Measurements from ENCODE around the gene MAL.

MAL gene

DNA sequence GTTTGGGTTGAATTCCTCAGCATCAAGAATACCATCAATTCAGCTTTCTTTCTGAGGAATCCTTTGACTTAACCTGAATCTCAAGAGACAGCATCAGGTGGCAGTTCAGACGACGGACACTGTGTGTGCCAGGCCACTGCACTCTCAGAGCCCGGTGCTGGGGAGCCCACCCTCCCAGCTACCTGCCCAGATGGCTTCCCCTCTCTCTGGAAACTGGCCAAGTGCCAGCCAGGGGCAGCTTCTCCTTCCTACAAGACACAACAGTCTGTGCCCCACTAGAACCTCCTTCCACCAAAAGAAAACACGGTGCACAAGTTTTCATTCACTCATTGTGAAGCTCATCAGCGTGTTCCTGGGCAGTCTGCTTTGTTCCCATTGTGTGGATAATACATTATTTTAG is 28.5 kb downstream of the MAL start:
- Histone ChIP-seq H3K27ac (ENCODE audit: insufficient read depth, low read depth, low read length, poor library complexity, severe bottlenecking) (no peak overlapping the region), H3K27me3 (ENCODE audit: control insufficient read depth, insufficient read depth, low read length, poor library complexity, severe bottlenecking) (no peaks in the 10 kb centered on the region), H3K4me3 (ENCODE audit: insufficient read depth, low read depth, low read length) (no peak overlapping the region), H3K36me3 (ENCODE audit: control insufficient read depth, insufficient read depth, low read length) (no peaks in the 10 kb centered on the region), H3K9me3 (ENCODE audit: control insufficient read depth, low read length) (no peaks in the 10 kb centered on the region), H3K4me1 (ENCODE audit: control insufficient read depth, insufficient read depth, low read length) (peaks cover 15% of the 10 kb centered on the region)
- WGBS, 2 experiments = 76 to 78% methylated on average over 5 of the region's 5 CpGs

DNA sequence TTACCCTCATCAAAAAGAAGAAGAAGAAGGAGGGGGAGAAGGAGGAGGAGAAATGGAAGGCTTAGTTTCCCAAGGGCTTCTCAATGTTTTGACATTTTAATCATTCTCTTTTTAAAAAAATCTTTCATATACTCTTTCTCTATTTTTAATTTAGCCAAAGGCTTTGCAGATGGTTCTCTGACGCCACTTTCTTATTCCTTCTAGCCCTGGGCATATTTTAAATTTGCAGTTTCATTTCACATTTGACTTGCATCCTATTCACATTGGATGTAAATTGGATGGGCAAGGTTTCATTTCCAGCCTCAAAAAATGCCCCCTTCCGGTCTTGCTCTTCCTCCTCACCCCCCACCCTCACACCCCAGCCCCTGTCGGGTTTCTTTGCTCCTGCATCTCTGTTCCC is 29.8 kb downstream of the MAL start:
- no peaks in the 10 kb centered on the region for H3K27me3 ChIP-seq (ENCODE audit: control insufficient read depth, insufficient read depth, low read length, poor library complexity, severe bottlenecking)
- no peak overlapping the region for H3K4me3 ChIP-seq (ENCODE audit: insufficient read depth, low read depth, low read length)
- 70 to 93% methylated on average over 3 of the region's 3 CpGs for WGBS, 2 experiments
- peaks cover 15% of the 10 kb centered on the region for H3K4me1 ChIP-seq (ENCODE audit: control insufficient read depth, insufficient read depth, low read length)
- H3K36me3 ChIP-seq (ENCODE audit: control insufficient read depth, insufficient read depth, low read length) = no peaks in the 10 kb centered on the region
- H3K9me3 ChIP-seq (ENCODE audit: control insufficient read depth, low read length) = no peaks in the 10 kb centered on the region
- no peak overlapping the region for H3K27ac ChIP-seq (ENCODE audit: insufficient read depth, low read depth, low read length, poor library complexity, severe bottlenecking)

DNA sequence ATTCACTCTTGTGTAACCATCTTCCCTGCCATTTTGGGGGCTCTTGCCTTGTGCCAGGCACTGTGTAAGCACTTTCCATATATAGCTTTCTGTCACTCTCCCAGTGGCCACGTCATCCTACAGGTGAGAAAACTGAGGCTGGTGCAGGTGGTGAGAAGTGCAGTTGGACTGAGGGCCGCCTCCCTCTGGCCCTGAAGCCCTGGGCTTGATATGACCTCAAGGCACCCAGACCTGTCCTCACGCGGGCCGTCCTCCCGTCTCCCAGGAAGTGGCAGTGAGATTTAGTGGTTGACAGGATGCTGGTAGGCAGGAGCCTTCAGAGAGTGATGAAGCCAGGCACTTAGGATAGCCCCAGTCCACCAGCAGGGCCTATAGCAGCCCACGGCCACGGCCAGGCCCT is 30.5 kb downstream of the MAL start:
- Histone ChIP-seq H3K4me1 (ENCODE audit: control insufficient read depth, insufficient read depth, low read length) (peaks cover 15% of the 10 kb centered on the region), H3K27ac (ENCODE audit: insufficient read depth, low read depth, low read length, poor library complexity, severe bottlenecking) (no peak overlapping the region), H3K36me3 (ENCODE audit: control insufficient read depth, insufficient read depth, low read length) (no peaks in the 10 kb centered on the region), H3K27me3 (ENCODE audit: control insufficient read depth, insufficient read depth, low read length, poor library complexity, severe bottlenecking) (no peaks in the 10 kb centered on the region), H3K4me3 (ENCODE audit: insufficient read depth, low read depth, low read length) (no peak overlapping the region), H3K9me3 (ENCODE audit: control insufficient read depth, low read length) (no peaks in the 10 kb centered on the region)
- 93 to 94% methylated on average over 8 of the region's 8 CpGs for WGBS, 2 experiments

DNA sequence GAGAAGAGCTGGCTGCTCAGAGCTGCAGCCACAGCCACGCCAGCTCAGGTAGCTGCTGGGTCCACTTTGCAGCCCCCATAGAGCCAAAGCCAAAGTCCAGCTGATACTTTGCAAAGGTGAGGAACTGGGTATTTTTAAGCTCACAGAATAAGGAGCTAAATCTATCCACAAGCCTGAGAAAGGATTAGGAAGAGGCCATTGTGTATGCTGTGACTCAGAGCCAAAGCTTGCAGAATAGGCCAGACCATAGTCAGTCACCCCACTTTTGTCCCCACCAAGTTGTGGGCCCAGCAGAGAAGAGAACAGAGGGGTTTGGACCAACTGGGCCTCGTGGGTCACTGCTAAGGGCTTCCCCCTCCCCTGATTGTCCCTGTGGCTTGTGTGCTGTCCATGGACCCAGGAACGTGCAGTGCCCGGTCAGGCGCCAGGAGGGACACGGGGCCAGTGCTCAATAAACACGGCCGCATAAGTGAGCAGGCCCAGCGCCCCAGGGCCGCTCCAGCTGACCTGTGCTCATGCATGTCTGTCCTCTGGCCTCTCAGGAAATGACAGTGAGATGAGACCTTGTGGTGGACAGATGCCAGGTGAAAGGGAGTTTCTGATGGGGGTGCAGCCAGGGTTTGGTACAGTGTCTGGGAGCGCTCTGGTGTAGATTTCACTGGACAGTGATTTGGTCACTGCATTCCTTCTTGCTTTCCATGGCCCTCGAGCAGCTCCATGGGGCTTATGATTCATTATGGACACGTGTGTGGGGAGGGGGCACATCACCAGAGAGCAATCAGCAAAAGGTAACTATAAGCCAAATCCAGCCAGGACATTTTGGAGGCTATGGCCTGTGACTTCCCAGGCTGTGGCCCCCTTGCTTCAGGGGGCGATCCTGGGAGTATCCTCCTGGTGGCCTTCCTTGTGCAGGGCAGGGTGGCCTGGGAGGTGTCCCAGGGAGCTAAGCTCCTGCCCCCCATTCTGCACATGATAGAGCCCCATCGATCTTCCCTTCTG is 31.3 kb downstream of the MAL start:
- H3K9me3 ChIP-seq (ENCODE audit: control insufficient read depth, low read length) = no peaks in the 10 kb centered on the region
- H3K4me1 ChIP-seq (ENCODE audit: control insufficient read depth, insufficient read depth, low read length) = peaks cover 15% of the 10 kb centered on the region
- 92% methylated on average over 15 of the region's 15 CpGs for WGBS, 2 experiments
- H3K27ac ChIP-seq (ENCODE audit: insufficient read depth, low read depth, low read length, poor library complexity, severe bottlenecking) = no peak overlapping the region
- H3K36me3 ChIP-seq (ENCODE audit: control insufficient read depth, insufficient read depth, low read length) = no peaks in the 10 kb centered on the region
- no peaks in the 10 kb centered on the region for H3K27me3 ChIP-seq (ENCODE audit: control insufficient read depth, insufficient read depth, low read length, poor library complexity, severe bottlenecking)
- no peak overlapping the region for H3K4me3 ChIP-seq (ENCODE audit: insufficient read depth, low read depth, low read length)

DNA sequence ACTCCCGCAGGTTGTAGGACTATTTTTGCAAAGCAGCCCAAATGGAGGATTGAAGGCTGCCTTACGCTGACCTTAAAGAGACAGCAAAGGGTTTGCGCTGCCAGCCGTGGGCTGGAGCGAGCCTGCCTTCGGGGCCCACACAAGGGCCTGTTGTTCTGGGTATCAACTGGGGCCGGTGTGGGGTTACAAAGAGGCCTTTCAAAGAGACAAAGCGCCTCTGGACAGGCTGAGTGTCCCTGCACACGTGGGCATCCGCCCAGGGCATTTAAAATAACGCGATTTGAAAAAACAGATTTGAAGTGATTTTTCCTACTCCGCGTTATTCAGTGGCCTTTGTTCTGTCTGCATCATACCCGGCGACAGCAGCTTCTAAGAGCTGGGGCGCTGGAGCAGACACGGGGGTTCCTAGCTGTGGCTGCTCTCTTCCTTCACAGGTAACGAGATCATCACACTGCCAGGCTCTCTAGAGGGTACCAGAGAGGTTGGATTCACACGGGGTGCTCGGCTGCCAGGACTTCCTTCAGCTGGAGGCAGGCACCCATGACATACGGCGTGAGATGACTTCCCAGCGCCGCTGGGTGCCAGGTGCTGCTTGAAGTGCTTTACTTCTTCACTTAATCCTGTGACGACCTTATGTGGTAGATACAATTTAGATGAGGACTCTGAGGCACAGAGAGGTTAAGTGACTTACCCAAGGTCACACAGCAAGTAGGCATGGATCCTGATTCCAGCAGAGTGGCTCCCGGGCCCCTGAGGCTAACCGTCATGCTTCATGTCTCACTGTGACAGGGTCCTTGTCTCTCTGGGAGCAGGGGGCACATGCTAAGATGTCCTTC is 32.2 kb downstream of the MAL start:
- Histone ChIP-seq H3K27ac (ENCODE audit: insufficient read depth, low read depth, low read length, poor library complexity, severe bottlenecking) (no peak overlapping the region), H3K4me3 (ENCODE audit: insufficient read depth, low read depth, low read length) (no peak overlapping the region)
- 86 to 87% methylated on average over 28 of the region's 28 CpGs for WGBS, 2 experiments

DNA sequence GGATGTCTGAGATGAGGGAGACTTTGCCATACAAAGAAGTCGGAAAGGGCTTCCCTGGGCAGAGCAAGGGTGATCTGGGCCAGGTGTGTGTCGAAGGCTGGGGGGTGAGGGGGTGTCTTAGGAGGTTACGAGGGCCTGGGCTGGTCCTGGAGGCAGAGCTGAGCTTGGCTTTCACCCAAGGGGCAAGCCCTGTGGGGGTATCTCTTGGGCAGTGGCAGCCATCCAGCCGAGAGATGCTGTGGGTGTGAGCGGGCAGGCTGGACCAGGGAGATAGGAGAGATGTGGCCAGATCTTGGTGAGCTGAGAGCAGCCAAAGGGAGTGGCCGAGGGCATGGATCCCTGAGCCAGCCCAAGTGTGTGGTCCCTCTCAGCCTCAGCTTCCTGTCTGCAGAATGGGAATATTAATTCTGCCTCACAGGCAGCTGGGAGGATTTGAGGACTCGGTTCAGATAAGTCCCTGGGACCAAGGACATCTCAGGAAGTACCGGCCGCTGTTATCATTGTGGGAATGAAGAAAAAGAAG is 33.0 kb downstream of the MAL start:
- no peaks in the 10 kb centered on the region for H3K27me3 ChIP-seq (ENCODE audit: control insufficient read depth, insufficient read depth, low read length, poor library complexity, severe bottlenecking)
- H3K4me1 ChIP-seq (ENCODE audit: control insufficient read depth, insufficient read depth, low read length) = peaks cover 15% of the 10 kb centered on the region

More for the DNA sequence above, 32.2 kb downstream of the MAL start:
- Histone ChIP-seq H3K27me3 (ENCODE audit: control insufficient read depth, insufficient read depth, low read length, poor library complexity, severe bottlenecking) (no peaks in the 10 kb centered on the region), H3K9me3 (ENCODE audit: control insufficient read depth, low read length) (no peaks in the 10 kb centered on the region), H3K4me1 (ENCODE audit: control insufficient read depth, insufficient read depth, low read length) (peaks cover 15% of the 10 kb centered on the region), H3K36me3 (ENCODE audit: control insufficient read depth, insufficient read depth, low read length) (no peaks in the 10 kb centered on the region)

DNA sequence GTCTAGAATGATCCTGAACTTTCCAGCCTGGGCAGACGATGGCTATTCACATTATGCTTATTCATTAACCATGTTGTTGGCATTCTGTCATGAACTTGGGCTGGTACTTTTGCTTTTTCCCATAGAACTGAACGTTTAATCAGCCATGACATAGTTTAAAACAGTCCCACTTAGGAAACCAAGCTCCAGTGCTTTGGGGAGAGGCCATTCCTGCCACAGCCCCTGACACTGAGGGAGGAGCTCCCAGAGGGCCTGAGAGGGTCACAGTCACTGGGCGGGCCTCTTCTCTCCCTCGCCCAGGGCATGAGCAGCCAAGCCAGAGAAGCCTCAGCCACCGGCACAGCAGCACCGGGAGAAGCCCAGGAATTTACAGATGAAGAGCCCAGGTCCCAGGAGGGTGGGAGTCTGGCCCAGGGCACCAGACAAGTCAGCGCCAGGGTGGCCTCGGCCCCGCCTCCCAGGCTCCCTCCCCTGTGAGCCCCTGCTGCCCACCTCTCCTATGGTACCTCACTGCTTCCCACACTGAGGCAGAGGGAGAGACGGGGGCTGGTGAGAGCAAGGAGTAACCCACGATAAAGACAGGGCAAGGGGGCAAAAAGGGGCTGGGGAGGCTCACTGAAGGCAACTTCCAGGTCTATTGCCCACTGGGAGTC is 33.6 kb downstream of the MAL start:
- no peaks in the 10 kb centered on the region for H3K27me3 ChIP-seq (ENCODE audit: control insufficient read depth, insufficient read depth, low read length, poor library complexity, severe bottlenecking)
- peaks cover 15% of the 10 kb centered on the region for H3K4me1 ChIP-seq (ENCODE audit: control insufficient read depth, insufficient read depth, low read length)
- H3K4me3 ChIP-seq (ENCODE audit: insufficient read depth, low read depth, low read length) = no peak overlapping the region
- H3K9me3 ChIP-seq (ENCODE audit: control insufficient read depth, low read length) = no peaks in the 10 kb centered on the region
- WGBS, 2 experiments = 85 to 87% methylated on average over 11 of the region's 11 CpGs
- H3K36me3 ChIP-seq (ENCODE audit: control insufficient read depth, insufficient read depth, low read length) = no peaks in the 10 kb centered on the region
- H3K27ac ChIP-seq (ENCODE audit: insufficient read depth, low read depth, low read length, poor library complexity, severe bottlenecking) = no peak overlapping the region

More for the DNA sequence above, 33.0 kb downstream of the MAL start:
- 93 to 94% methylated on average over 9 of the region's 9 CpGs for WGBS, 2 experiments
- Histone ChIP-seq H3K36me3 (ENCODE audit: control insufficient read depth, insufficient read depth, low read length) (no peaks in the 10 kb centered on the region), H3K27ac (ENCODE audit: insufficient read depth, low read depth, low read length, poor library complexity, severe bottlenecking) (no peak overlapping the region), H3K9me3 (ENCODE audit: control insufficient read depth, low read length) (no peaks in the 10 kb centered on the region), H3K4me3 (ENCODE audit: insufficient read depth, low read depth, low read length) (no peak overlapping the region)

DNA sequence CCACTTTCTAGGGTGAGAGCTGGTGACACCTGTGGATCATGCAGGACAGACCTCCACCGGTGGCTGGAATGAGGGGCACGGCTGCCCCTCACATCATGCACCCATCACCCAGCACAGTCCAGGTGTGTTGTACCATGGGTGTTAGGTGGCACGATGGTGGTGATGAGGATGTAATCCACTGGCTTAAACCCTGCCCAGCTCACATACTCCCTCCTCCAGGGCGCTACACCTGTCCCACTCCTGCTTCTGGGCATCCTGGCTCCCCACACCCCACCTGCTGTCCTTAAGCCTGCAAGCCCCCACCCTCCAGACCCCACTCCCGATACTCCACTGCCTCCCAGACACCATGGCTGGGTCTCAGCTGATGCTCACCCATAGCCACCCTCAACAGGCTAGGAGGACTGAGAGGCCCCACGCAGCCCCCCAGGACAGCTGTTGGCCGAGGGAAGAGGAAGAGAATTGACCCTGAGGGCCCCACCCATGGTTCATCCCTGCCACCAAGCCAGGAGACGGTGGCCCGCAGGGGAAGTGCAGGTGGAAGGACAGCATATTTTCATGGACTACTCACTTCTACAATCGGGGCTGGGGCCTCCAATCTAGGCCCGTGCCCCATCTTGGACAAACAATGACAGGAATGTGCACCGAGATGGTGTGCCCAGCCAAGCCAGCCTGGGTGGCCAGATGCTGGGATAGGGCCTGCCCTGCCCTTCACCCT is 34.3 kb downstream of the MAL start:
- H3K4me3 ChIP-seq (ENCODE audit: insufficient read depth, low read depth, low read length) = no peak overlapping the region
- H3K27me3 ChIP-seq (ENCODE audit: control insufficient read depth, insufficient read depth, low read length, poor library complexity, severe bottlenecking) = no peaks in the 10 kb centered on the region
- no peaks in the 10 kb centered on the region for H3K36me3 ChIP-seq (ENCODE audit: control insufficient read depth, insufficient read depth, low read length)
- no peak overlapping the region for H3K27ac ChIP-seq (ENCODE audit: insufficient read depth, low read depth, low read length, poor library complexity, severe bottlenecking)
- 92% methylated on average over 10 to 12 of the region's 12 CpGs for WGBS, 2 experiments
- no peaks in the 10 kb centered on the region for H3K9me3 ChIP-seq (ENCODE audit: control insufficient read depth, low read length)
- H3K4me1 ChIP-seq (ENCODE audit: control insufficient read depth, insufficient read depth, low read length) = peaks cover 15% of the 10 kb centered on the region

DNA sequence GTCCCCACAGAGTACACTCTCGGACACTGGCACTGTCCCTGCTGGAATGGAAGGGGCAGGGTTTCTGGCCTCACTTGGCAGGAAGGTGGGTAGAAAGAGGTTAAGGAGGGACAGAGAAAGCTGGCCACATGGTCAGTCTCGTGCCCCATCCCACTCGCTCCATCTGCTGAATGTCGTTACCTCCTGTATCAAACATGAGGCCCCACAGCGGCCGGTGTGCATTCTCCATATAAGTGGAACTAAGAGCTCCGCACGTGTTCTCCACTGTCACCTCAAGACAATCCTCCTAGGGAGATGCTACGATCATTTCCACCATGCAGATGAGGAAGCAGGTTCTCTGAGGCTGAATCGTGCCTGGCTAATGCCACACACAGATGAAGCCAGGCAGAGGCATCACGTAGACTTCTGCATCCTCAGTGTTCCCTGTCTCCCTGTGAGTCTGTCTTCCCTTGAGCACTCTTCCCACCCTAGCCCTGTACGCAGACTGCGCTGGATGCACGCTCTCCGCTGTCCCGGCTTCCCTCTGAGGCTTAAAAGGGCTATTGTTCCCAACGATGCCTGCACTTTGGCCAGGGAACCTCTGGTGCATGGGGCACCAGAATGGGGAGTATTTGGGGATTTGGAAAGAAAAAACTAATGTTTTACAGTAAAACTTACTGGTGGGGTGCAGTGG is 35.1 kb downstream of the MAL start:
- H3K27ac ChIP-seq (ENCODE audit: insufficient read depth, low read depth, low read length, poor library complexity, severe bottlenecking) = no peak overlapping the region
- H3K36me3 ChIP-seq (ENCODE audit: control insufficient read depth, insufficient read depth, low read length) = no peaks in the 10 kb centered on the region
- no peaks in the 10 kb centered on the region for H3K9me3 ChIP-seq (ENCODE audit: control insufficient read depth, low read length)
- no peak overlapping the region for H3K4me3 ChIP-seq (ENCODE audit: insufficient read depth, low read depth, low read length)
- peaks cover 15% of the 10 kb centered on the region for H3K4me1 ChIP-seq (ENCODE audit: control insufficient read depth, insufficient read depth, low read length)
- 90 to 92% methylated on average over 17 of the region's 17 CpGs for WGBS, 2 experiments
- H3K27me3 ChIP-seq (ENCODE audit: control insufficient read depth, insufficient read depth, low read length, poor library complexity, severe bottlenecking) = no peaks in the 10 kb centered on the region
